Keratinocyte (primary cell): ENCODE results near the gene SKAP1. TPM values are rescaled to one million over a fixed set of nuclear protein-coding genes. Genes with fewer than 3 reads are reported as not detected.

ENCODE experiments used
- DNase-seq: peaks from one replicate; pipeline ENCODE4 v3.0.0-alpha.2; 2011; ENCODE audit warnings: low read depth, missing footprints, low spot score
- FAIRE-seq: peaks from 2 replicates; lab custom pipeline; 2011; peaks lifted over from hg19 to GRCh38; lab: Jason Lieb, UNC
- H2AFZ ChIP-seq: 2 replicates; pipeline ENCODE4 v1.6.0; 2012; ENCODE audit warnings: low read length, control low read depth, inconsistent platforms; ENCODE audit not compliant: control insufficient read depth
- H3K27ac ChIP-seq: 2 replicates; pipeline ENCODE4 v1.5.1; 2011; ENCODE audit warnings: low read length; ENCODE audit not compliant: control insufficient read depth, insufficient read depth
- H3K27me3 ChIP-seq: 3 replicates; pipeline ENCODE4 v1.6.0; 2011; ENCODE audit warnings: low read length; ENCODE audit not compliant: control insufficient read depth, insufficient read depth; ENCODE audit errors: extremely low read depth
- H3K36me3 ChIP-seq, 2 experiments: 2 replicates in 1 of 2; 3 replicates in 1 of 2; pipeline ENCODE4 v1.5.1; 2011; ENCODE audit warnings: low read length in 2 of 2, mild to moderate bottlenecking in 1 of 2; ENCODE audit not compliant: control insufficient read depth in 2 of 2, insufficient read depth in 2 of 2; ENCODE audit errors: extremely low read depth in 1 of 2
- H3K4me1 ChIP-seq: 3 replicates; pipeline ENCODE4 v1.5.1; 2011; ENCODE audit warnings: low read length; ENCODE audit not compliant: control insufficient read depth, insufficient read depth; ENCODE audit errors: extremely low read depth
- H3K4me2 ChIP-seq: 3 replicates; pipeline ENCODE4 v1.6.0; 2011; ENCODE audit warnings: low read depth, low read length; ENCODE audit not compliant: control insufficient read depth, insufficient read depth; ENCODE audit errors: extremely low read depth
- H3K4me3 ChIP-seq, 3 experiments: fragments of 200-600 bp in 1 of 3; sonication (generic) in 1 of 3; 2 replicates in 2 of 3; 3 replicates in 1 of 3; pipeline ENCODE4 v1.5.1; 2011 to 2016; ENCODE audit warnings: low read length in 3 of 3, mild to moderate bottlenecking in 3 of 3, control low read depth in 2 of 3, inconsistent platforms in 1 of 3, low read depth in 1 of 3, mixed read lengths in 1 of 3, mixed run types in 1 of 3, moderate library complexity in 1 of 3; ENCODE audit not compliant: control insufficient read depth in 2 of 3, insufficient read depth in 2 of 3; ENCODE audit errors: extremely low read depth in 1 of 3
- H3K79me2 ChIP-seq: 2 replicates; pipeline ENCODE4 v1.6.0; 2012; ENCODE audit warnings: low read length; ENCODE audit not compliant: control insufficient read depth, insufficient read depth
- H3K9ac ChIP-seq: 3 replicates; pipeline ENCODE4 v1.6.0; 2011; ENCODE audit warnings: low read length; ENCODE audit not compliant: control insufficient read depth, insufficient read depth; ENCODE audit errors: extremely low read depth
- H3K9me1 ChIP-seq: 3 replicates; pipeline ENCODE4 v1.6.0; 2011; ENCODE audit warnings: low read length; ENCODE audit not compliant: control insufficient read depth, insufficient read depth; ENCODE audit errors: extremely low read depth
- H3K9me3 ChIP-seq: 2 replicates; pipeline ENCODE4 v1.5.1; 2012; ENCODE audit warnings: low read depth, low read length; ENCODE audit not compliant: control insufficient read depth
- H4K20me1 ChIP-seq: 3 replicates; pipeline ENCODE4 v1.6.0; 2011; ENCODE audit warnings: low read length; ENCODE audit not compliant: control insufficient read depth, insufficient read depth; ENCODE audit errors: extremely low read depth
- CTCF ChIP-seq, 3 experiments: IDR thresholded peaks in 1 of 3; conservative IDR thresholded peaks in 1 of 3; optimal IDR thresholded peaks in 1 of 3; 2 replicates in 2 of 3; 3 replicates in 1 of 3; pipeline versions ENCODE3 to v1.5.1; 2011; ENCODE audit warnings: low read length in 3 of 3, mild to moderate bottlenecking in 3 of 3, moderate library complexity in 2 of 3, control low read depth in 1 of 3, inconsistent platforms in 1 of 3; ENCODE audit not compliant: insufficient read depth in 2 of 3; ENCODE audit errors: extremely low read depth in 1 of 3
- EZH2 ChIP-seq: IDR thresholded peaks from one replicate; pipeline ENCODE4 v1.6.1; 2012; ENCODE audit warnings: inconsistent platforms, mild to moderate bottlenecking, low read length, moderate library complexity
- dilution Hi-C: fragments of 300-500 bp; cut with MboI; formaldehyde crosslinking; loops from one replicate; pipeline ENCODE4 v1.7.0; 2020; ENCODE audit warnings: low sequenced_read_pairs; ENCODE audit not compliant: extremely low pct_ligation_motif_present
- polyA plus RNA-seq, 5 experiments: library from polyadenylated mRNA; depleted of rRNA in 3 of 5; stranded (reverse) in 3 of 5; stranded (forward) in 1 of 5; unstranded in 1 of 5; fragments of >200 nt; gene quantifications; 1 replicate in 1 of 5; 2 replicates in 3 of 5; 3 replicates in 1 of 5; pipeline versions ENCODE4 v1.2.1 to v1.2.3, GENCODE V29; 2011 to 2012; ENCODE audit warnings: missing spikeins in 2 of 5, low read depth in 1 of 5, low replicate concordance in 1 of 5

Gene SKAP1
- polyA plus RNA-seq, 1 donor (not counting 4 experiments of a cell fraction or from before 2014, with no cell fraction given), result not detected

DNA sequence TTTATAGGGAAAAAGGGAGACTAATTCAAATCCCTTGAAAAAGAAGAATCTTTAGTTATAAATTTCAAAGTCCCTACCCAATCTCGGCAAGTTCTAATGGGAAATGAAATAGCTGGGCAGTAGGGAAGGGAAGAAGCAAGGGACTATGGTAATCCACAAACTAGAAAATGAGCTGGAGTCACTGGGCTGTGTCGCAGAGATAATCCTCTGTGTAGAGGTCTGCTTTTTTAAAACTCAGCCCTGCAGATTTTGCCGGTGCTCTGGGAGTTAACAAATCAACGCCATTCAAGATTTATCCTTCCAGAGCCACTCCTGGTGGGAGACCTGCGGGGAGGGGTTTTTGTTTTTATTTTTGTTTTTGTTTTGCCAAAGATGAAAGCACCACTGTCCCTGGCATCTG lies 301.6 kb downstream of the SKAP1 start:
- H3K4me3 ChIP-seq, result no peak overlapping the region
- H2AFZ ChIP-seq, result no peak overlapping the region
- H3K9ac ChIP-seq, result no peak overlapping the region
- dilution Hi-C loops, result no loop called here
- peaks cover 0 to 3% of the 10 kb centered on the region in 2 experiments for H3K36me3 ChIP-seq
- no peaks in the 10 kb centered on the region for H3K9me1 ChIP-seq
- no peak for TF ChIP-seq EZH2
- TF ChIP-seq CTCF (optimal IDR thresholded peaks at IDR 0.05 in 1 of 3, IDR thresholded peaks at IDR 0.05 in 1 of 3, conservative IDR thresholded peaks at IDR 0.05 in 1 of 3; ENCODE audit: extremely low read depth in 1 of 3, insufficient read depth in 2 of 3, low read length in 3 of 3), result no peak
- H3K27ac ChIP-seq, result no peak overlapping the region
- peaks cover 18% of the 10 kb centered on the region for H3K4me1 ChIP-seq
- no peak for FAIRE-seq
- no peak for DNase-seq
- no peak overlapping the region for H3K4me2 ChIP-seq
- no peaks in the 10 kb centered on the region for H3K79me2 ChIP-seq
- H3K27me3 ChIP-seq, result no peaks in the 10 kb centered on the region
- H3K9me3 ChIP-seq, result no peaks in the 10 kb centered on the region
- no peaks in the 10 kb centered on the region for H4K20me1 ChIP-seq

DNA sequence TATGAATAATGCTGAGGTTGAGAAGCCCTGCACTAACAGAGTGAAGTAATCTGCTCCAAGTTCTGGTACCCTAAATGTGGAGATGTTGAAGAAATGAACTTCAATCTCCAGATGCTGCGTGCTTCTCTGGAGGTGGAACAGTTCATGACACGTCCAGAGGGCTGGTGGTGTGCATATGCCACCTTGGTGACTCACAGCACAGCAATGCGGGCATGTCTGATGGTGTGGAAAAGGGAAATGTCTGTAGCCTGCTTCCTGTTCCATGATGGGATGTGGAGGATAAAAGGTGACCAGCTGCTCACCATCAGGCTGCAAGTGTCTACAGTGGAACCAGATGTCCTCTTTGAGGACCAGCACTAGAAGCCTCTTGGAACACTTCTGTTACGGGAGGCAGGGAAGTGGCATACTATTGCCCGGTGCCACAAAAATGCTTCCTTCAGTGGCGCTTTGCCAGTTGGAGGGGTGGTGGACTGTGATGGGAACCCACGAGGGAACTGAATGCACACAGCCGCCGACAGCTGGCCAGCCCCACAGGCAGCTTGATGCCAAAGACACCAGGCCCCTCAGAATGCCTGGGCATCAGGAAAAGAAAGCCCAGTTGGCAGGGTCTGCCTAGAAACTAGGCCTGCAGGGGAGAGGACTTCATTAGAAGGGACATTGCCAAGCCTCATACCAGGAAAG lies 302.5 kb downstream of the SKAP1 start:
- Histone ChIP-seq H3K79me2 (no peaks in the 10 kb centered on the region), H3K9me3 (no peaks in the 10 kb centered on the region), H3K4me1 (peaks cover 18% of the 10 kb centered on the region), H3K4me2 (peak overlapping the region; percentile 39), H3K9ac (no peak overlapping the region), H3K4me3 (peak overlapping the region in 1 of 3 experiments; percentile 3), H3K27ac (peak overlapping the region; percentile 19), H4K20me1 (no peaks in the 10 kb centered on the region), H3K9me1 (no peaks in the 10 kb centered on the region), H3K27me3 (no peaks in the 10 kb centered on the region), H3K36me3 (peaks cover 0 to 7% of the 10 kb centered on the region in 2 experiments), H2AFZ (no peak overlapping the region)
- DNase-seq, result peak; percentile 68
- TF ChIP-seq CTCF (optimal IDR thresholded peaks at IDR 0.05 in 1 of 3, IDR thresholded peaks at IDR 0.05 in 1 of 3, conservative IDR thresholded peaks at IDR 0.05 in 1 of 3; ENCODE audit: extremely low read depth in 1 of 3, insufficient read depth in 2 of 3, low read length in 3 of 3) (no peak), EZH2 (no peak)
- peak; percentile 97 for FAIRE-seq
- dilution Hi-C loops, result no loop called here
